ENCODE data around the gene TYK2. TPM values are rescaled to one million over a fixed set of nuclear protein-coding genes. Genes with fewer than 3 reads are reported as not detected.

Gene TYK2
- total and polyA plus RNA-seq, 2 of the 13 experiments (the other 11 are each of a cell fraction or from before 2014, with no cell fraction given), result 38.8 to 60.1 TPM

GRCh38 chr19:10388957-10389356 is 8.6 kb upstream of the TYK2 start (continued):
- peak; percentile 37; the same call in 1 of the 2 replicates for TF ChIP-seq ZNF362 (CRISPR knock-in tag; IDR thresholded peaks at IDR 0.05; ENCODE audit: borderline replicate concordance)
- no peak for TF ChIP-seq AFF4 (CRISPR knock-in tag; IDR thresholded peaks at IDR 0.05)
- TF ChIP-seq ATF4 (CRISPR knock-in tag; IDR thresholded peaks at IDR 0.05), result peak in 1 of 2 experiments; percentile 49; a peak in 2 of 4 replicates
- TF ChIP-seq SAP130 (CRISPR knock-in tag; IDR thresholded peaks at IDR 0.05; ENCODE audit: low read depth), result 0 out of 2 replicates have a peak, but pooled peaks have one; percentile 15
- TF ChIP-seq ZKSCAN1 (IDR thresholded peaks at IDR 0.05; ENCODE audit: low read length), result peak; percentile 52; the same call in 1 of the 2 replicates
- TF ChIP-seq POLR2A (IDR thresholded peaks at IDR 0.05; ENCODE audit: insufficient read depth in 1 of 2, low read depth in 2 of 2, low read length in 2 of 2), result 0 out of 4 replicates have a peak, but pooled peaks of 1 of the 2 experiments have one; percentile 23
- no peak for TF ChIP-seq PHF5A (CRISPR knock-in tag; IDR thresholded peaks at IDR 0.05; ENCODE audit: low read depth, unreplicated experiment)
- 0 out of 2 replicates have a peak, but pooled peaks have one; percentile 60 for TF ChIP-seq SMAD3 (CRISPR knock-in tag; IDR thresholded peaks at IDR 0.05)
- peak; percentile 81; the same call in 1 of the 2 replicates for TF ChIP-seq CAMTA2 (CRISPR knock-in tag; IDR thresholded peaks at IDR 0.05; ENCODE audit: borderline replicate concordance)
- TF ChIP-seq ZC3H13 (CRISPR knock-in tag; IDR thresholded peaks at IDR 0.05), result peak; percentile 72; the same call in 1 of the 2 replicates
- no peak for TF ChIP-seq PRMT3 (CRISPR knock-in tag; IDR thresholded peaks at IDR 0.05; ENCODE audit: borderline replicate concordance, low read depth)
- TF ChIP-seq RBM22 (optimal IDR thresholded peaks at IDR 0.05; ENCODE audit: low read length), result peak; percentile 77
- peak; percentile 64; the same call in 1 of the 2 replicates for TF ChIP-seq HIVEP1 (CRISPR knock-in tag; IDR thresholded peaks at IDR 0.05)
- no peak for TF ChIP-seq AHDC1 (CRISPR knock-in tag; IDR thresholded peaks at IDR 0.05; ENCODE audit: borderline replicate concordance)
- TF ChIP-seq ZNF580 (CRISPR knock-in tag; IDR thresholded peaks at IDR 0.05; ENCODE audit: borderline replicate concordance, low read depth), result peak; percentile 67; the same call in 1 of the 2 replicates
- TF ChIP-seq POLR2G (IDR thresholded peaks at IDR 0.05; ENCODE audit: low read depth, low read length), result peak; percentile 62; the same call in 1 of the 2 replicates
